GM23248 (cell line): ENCODE results near the gene TM9SF1. TPM values are rescaled to one million over a fixed set of nuclear protein-coding genes. Genes with fewer than 3 reads are reported as not detected.
"Not testable (repeated sequence)": the region's sequence is repeated elsewhere in the genome, so short reads cannot be mapped to it uniquely, and the experiment has no call there.

Source experiments
- DNase-seq: peaks from one replicate; pipeline ENCODE4 v3.0.0-alpha.2; 2015
- H2AFZ ChIP-seq: fragments of 200-600 bp; sonication (generic); 2 replicates; pipeline ENCODE4 v1.6.1; 2016; ENCODE audit warnings: antibody characterized with exemption
- H3F3A ChIP-seq: fragments of 200-600 bp; sonication (generic); 2 replicates; pipeline ENCODE4 v1.6.1; 2016; ENCODE audit warnings: mild to moderate bottlenecking, antibody characterized with exemption, mixed run types; ENCODE audit not compliant: insufficient read depth
- H3K27ac ChIP-seq: fragments of 200-600 bp; sonication (generic); 2 replicates; pipeline ENCODE4 v1.5.1; 2016; ENCODE audit warnings: mild to moderate bottlenecking
- H3K27me3 ChIP-seq: fragments of 200-600 bp; sonication (generic); replicated peaks from 2 replicates; pipeline ENCODE4 v1.6.1; 2016; ENCODE audit warnings: mild to moderate bottlenecking; ENCODE audit not compliant: insufficient read depth
- H3K36me3 ChIP-seq: fragments of 200-600 bp; sonication (generic); 2 replicates; pipeline ENCODE4 v1.6.1; 2016; ENCODE audit warnings: low read depth, mild to moderate bottlenecking
- H3K4me1 ChIP-seq: fragments of 200-600 bp; sonication (generic); 2 replicates; pipeline ENCODE4 v1.6.1; 2016; ENCODE audit warnings: mild to moderate bottlenecking; ENCODE audit not compliant: insufficient read depth
- H3K4me2 ChIP-seq: fragments of 200-600 bp; sonication (generic); one replicate; pipeline ENCODE4 v1.6.1; 2016; ENCODE audit warnings: mild to moderate bottlenecking; ENCODE audit not compliant: unreplicated experiment
- H3K4me3 ChIP-seq: fragments of 200-600 bp; sonication (generic); 2 replicates; pipeline ENCODE4 v1.5.1; 2016; ENCODE audit warnings: mild to moderate bottlenecking
- H3K79me2 ChIP-seq: fragments of 200-600 bp; sonication (generic); 2 replicates; pipeline ENCODE4 v1.6.1; 2016; ENCODE audit warnings: mild to moderate bottlenecking; ENCODE audit not compliant: insufficient read depth
- H3K9ac ChIP-seq: fragments of 200-600 bp; sonication (generic); 2 replicates; pipeline ENCODE4 v1.6.1; 2016; ENCODE audit warnings: mild to moderate bottlenecking
- H3K9me2 ChIP-seq: fragments of 200-600 bp; sonication (generic); 2 replicates; pipeline ENCODE4 v1.6.1; 2016; ENCODE audit warnings: mixed run types, mild to moderate bottlenecking, moderate library complexity; ENCODE audit not compliant: insufficient read depth
- H3K9me3 ChIP-seq: fragments of 200-600 bp; sonication (generic); one replicate; pipeline ENCODE4 v1.6.1; 2017; ENCODE audit warnings: low read depth
- H4K20me1 ChIP-seq: fragments of 200-600 bp; sonication (generic); 2 replicates; pipeline ENCODE4 v1.6.0; 2016; ENCODE audit not compliant: insufficient read depth
- EZH2 ChIP-seq: fragments of 200-600 bp; sonication (generic); IDR thresholded peaks from 2 replicates; pipeline ENCODE4 v1.6.1; 2018; ENCODE audit warnings: antibody characterized with exemption, mild to moderate bottlenecking; ENCODE audit not compliant: insufficient read depth, poor library complexity, severe bottlenecking
- EZH2phosphoT487 ChIP-seq: fragments of 200-600 bp; sonication (generic); IDR thresholded peaks from 2 replicates; pipeline ENCODE4 v1.6.1; 2018; ENCODE audit warnings: antibody characterized with exemption, moderate library complexity, mild to moderate bottlenecking, low read depth; ENCODE audit not compliant: insufficient read depth
- WGBS, 2 experiments: methylation state at CpG; one replicate each; pipeline ENCODE4 v1.1.6; 2015 to 2017; ENCODE audit warnings: low lambda C conversion rate in 2 of 2, low coverage in 1 of 2; ENCODE audit errors: missing lambda C conversion rate in 2 of 2; 5-methylcytosine and 5-hydroxymethylcytosine counted together
- in situ Hi-C: fragments of 300-500 bp; cut with MboI; formaldehyde crosslinking; loops from 2 replicates; pipeline ENCODE4 v1.15.0; 2020
- polyA plus RNA-seq: library from polyadenylated mRNA; unstranded; fragments of >200 nt; fragmentation: Nextera tagmentation; extraction: Ambion mirVana; gene quantifications from 2 replicates; pipeline ENCODE4 v1.2.1, GENCODE V29; 2016
- total RNA-seq: library from RNA; depleted of rRNA; stranded (reverse); fragments of >200 nt; shearing (Covaris generic); gene quantifications from 2 replicates; pipeline ENCODE4 v1.2.3, GENCODE V29; 2014

The TM9SF1 gene
- total and polyA plus RNA-seq, 2 experiments from 2014 or later = 93.8 to 102 TPM

DNA sequence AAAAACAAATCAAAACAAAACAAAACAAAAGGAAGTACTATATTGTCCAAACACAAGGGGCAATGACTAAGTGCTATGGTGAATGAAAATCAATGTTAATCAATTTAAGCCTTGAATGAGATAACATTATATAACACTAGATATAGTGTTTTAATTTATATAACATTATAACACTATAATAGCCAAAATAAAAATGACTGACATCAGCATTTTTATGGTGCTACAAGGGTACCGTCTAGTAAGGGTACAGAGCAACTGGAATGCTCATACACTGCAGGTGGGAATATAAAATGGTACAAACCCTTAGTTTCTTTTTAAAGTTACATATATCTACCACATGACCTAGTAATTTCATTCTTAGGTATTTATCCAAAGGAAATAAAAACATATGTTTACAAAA, 31.2 kb upstream of the TM9SF1 start:
- Histone ChIP-seq H3K36me3 (peaks cover 5% of the 10 kb centered on the region; the same call in 1 of the 2 replicates), H3K4me3 (no peak overlapping the region), H3K9ac (no peak overlapping the region), H3K9me3 (no peaks in the 10 kb centered on the region), H3K4me1 (peaks cover 26% of the 10 kb centered on the region), H3K9me2 (no peaks in the 10 kb centered on the region), H3K4me2 (no peak overlapping the region), H3K27ac (no peak overlapping the region), H3K27me3 (no peaks in the 10 kb centered on the region), H2AFZ (no peak overlapping the region), H3K79me2 (peaks cover 96% of the 10 kb centered on the region), H3F3A (peaks cover 26% of the 10 kb centered on the region), H4K20me1 (no peaks in the 10 kb centered on the region)
- 61 to 66% methylated on average over 1 of the region's 1 CpG for WGBS, 2 experiments
- DNase-seq = no peak
- TF ChIP-seq EZH2 (no peak), EZH2phosphoT487 (no peak)
- in situ Hi-C loops = no loop called here

- Histone ChIP-seq H3K9me2 (no peaks in the 10 kb centered on the region), H3K9ac (peak overlapping the region; percentile 26), H3K36me3 (peaks cover 5% of the 10 kb centered on the region; the same call in 1 of the 2 replicates), H2AFZ (no peak overlapping the region), H3F3A (peaks cover 26% of the 10 kb centered on the region), H4K20me1 (no peaks in the 10 kb centered on the region), H3K27me3 (no peaks in the 10 kb centered on the region), H3K27ac (peak overlapping the region; percentile 78), H3K4me2 (peak overlapping the region; percentile 46), H3K4me1 (peaks cover 26% of the 10 kb centered on the region), H3K4me3 (peak overlapping the region; percentile 32), H3K9me3 (no peaks in the 10 kb centered on the region), H3K79me2 (peaks cover 96% of the 10 kb centered on the region)
- DNase-seq = peak; percentile 83
- WGBS, 2 experiments = 15 to 16% methylated on average over 7 of the region's 7 CpGs
- in situ Hi-C loops = no loop called here
- TF ChIP-seq EZH2phosphoT487 (0 out of 2 replicates have a peak, but pooled peaks have one; percentile 75), EZH2 (no peak)
Observed at GRCh38 chr14:24224618-24225071, 29.4 kb upstream of the TM9SF1 start.

DNA sequence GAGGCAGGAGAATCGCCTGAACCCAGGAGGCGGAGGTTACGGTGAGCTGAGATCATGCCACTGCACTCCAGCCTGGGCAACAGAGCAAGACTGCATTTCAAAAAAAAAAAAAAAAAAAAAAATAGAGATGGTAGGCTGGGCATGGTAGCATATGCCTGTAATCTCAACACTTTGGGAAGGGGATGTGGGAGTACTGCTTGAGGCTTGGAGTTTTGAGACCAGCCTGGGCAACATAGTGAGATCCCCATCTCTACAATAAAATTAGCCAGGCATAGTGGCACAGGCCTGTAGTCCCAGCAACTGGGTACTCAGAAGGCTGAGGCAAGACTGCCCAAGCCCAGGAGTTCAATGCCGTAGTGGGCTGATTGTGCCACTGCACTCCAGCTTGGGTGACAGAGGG, 27.7 kb upstream of the TM9SF1 start:
- H3K27me3 ChIP-seq, DNase-seq, H3K9ac ChIP-seq, H3K36me3 ChIP-seq, H3K4me3 ChIP-seq, H3K4me2 ChIP-seq, H3K9me3 ChIP-seq, H3K9me2 ChIP-seq, H4K20me1 ChIP-seq, H2AFZ ChIP-seq, in situ Hi-C loops, H3K27ac ChIP-seq: not testable (repeated sequence)
- 93 to 100% methylated on average over 2 to 4 of the region's 4 CpGs for WGBS, 2 experiments
- peaks cover 26% of the 10 kb centered on the region for H3K4me1 ChIP-seq
- H3F3A ChIP-seq = peaks cover 34% of the 10 kb centered on the region
- H3K79me2 ChIP-seq = peaks cover 90% of the 10 kb centered on the region

- Histone ChIP-seq H3K9me3 (no peaks in the 10 kb centered on the region), H3K4me2 (no peak overlapping the region), H3K4me3 (no peak overlapping the region), H3F3A (peaks cover 26% of the 10 kb centered on the region), H2AFZ (no peak overlapping the region), H3K9me2 (no peaks in the 10 kb centered on the region), H3K27ac (no peak overlapping the region), H3K9ac (no peak overlapping the region), H3K79me2 (peaks cover 63% of the 10 kb centered on the region), H3K27me3 (no peaks in the 10 kb centered on the region), H3K4me1 (peaks cover 8% of the 10 kb centered on the region), H4K20me1 (no peaks in the 10 kb centered on the region), H3K36me3 (no peaks in the 10 kb centered on the region)
- no peak for TF ChIP-seq EZH2
- no peak for TF ChIP-seq EZH2phosphoT487
- DNase-seq = no peak
- 55 to 58% methylated on average over 3 of the region's 3 CpGs for WGBS, 2 experiments
- in situ Hi-C loops = no loop called here
Observed at GRCh38 chr14:24219521-24219920, 24.3 kb upstream of the TM9SF1 start.

- Histone ChIP-seq H3K9me2 (no peaks in the 10 kb centered on the region), H3K27me3 (no peaks in the 10 kb centered on the region), H3K36me3 (no peaks in the 10 kb centered on the region), H3K9ac (no peak overlapping the region), H3K4me1 (peaks cover 4% of the 10 kb centered on the region), H3K4me2 (no peak overlapping the region), H3K4me3 (no peak overlapping the region), H3K27ac (no peak overlapping the region), H3F3A (peaks cover 30% of the 10 kb centered on the region), H4K20me1 (no peaks in the 10 kb centered on the region), H2AFZ (no peak overlapping the region), H3K79me2 (peaks cover 59% of the 10 kb centered on the region), H3K9me3 (no peaks in the 10 kb centered on the region)
- TF ChIP-seq EZH2 (no peak), EZH2phosphoT487 (no peak)
- no peak for DNase-seq
- WGBS, 2 experiments = 86 to 91% methylated on average over 3 to 4 of the region's 4 CpGs
- in situ Hi-C loops = no loop called here
Observed at GRCh38 chr14:24219080-24219479, 23.8 kb upstream of the TM9SF1 start.

- H3K4me2 ChIP-seq, H3K9me3 ChIP-seq, H4K20me1 ChIP-seq, H3K27me3 ChIP-seq, H3K4me3 ChIP-seq, DNase-seq, H3K9ac ChIP-seq, H3K9me2 ChIP-seq, in situ Hi-C loops, H3K4me1 ChIP-seq, H2AFZ ChIP-seq, H3K36me3 ChIP-seq: not testable (repeated sequence)
- peaks cover 44% of the 10 kb centered on the region for H3K79me2 ChIP-seq
- H3F3A ChIP-seq = peaks cover 37% of the 10 kb centered on the region
- WGBS, 2 experiments = 100% methylated on average over 1 of the region's 1 CpG
- H3K27ac ChIP-seq = peak overlapping the region; percentile 79; the same call in 1 of the 2 replicates
Observed at GRCh38 chr14:24216876-24217275, 21.6 kb upstream of the TM9SF1 start.
